GM18870 (cell line): ENCODE data around the gene GRB10.

ENCODE experiments used
- ATAC-seq: cut with Tn5 transposase; IDR thresholded peaks from one replicate; pipeline ENCODE4 v1.9.1; 2021; ENCODE audit warnings: moderate library complexity; ENCODE audit not compliant: unreplicated experiment

GRB10 gene

GRCh38 chr7:50721661-50722259, 60.9 kb downstream of the GRB10 start:
- no peak for ATAC-seq

DNA sequence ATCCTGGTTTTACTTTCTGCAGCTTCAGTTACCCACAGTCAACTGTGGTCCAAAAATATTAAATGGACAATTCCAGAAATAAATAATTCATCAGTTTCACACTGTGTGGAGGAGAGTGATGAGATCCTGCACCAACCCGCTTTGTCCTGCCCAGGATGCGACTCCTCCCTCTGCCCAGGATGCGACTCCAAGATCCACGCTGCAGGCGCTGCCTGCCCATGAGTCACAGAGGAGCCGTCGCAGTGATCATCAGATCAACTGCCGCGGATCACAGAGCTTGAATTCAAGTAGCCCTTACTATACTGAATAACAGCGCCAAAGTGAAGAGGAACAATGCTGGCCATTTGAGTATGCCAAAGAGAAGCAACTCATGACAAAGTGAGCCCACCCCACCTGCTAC, 61.5 kb downstream of the GRB10 start:
- no peak for ATAC-seq

DNA sequence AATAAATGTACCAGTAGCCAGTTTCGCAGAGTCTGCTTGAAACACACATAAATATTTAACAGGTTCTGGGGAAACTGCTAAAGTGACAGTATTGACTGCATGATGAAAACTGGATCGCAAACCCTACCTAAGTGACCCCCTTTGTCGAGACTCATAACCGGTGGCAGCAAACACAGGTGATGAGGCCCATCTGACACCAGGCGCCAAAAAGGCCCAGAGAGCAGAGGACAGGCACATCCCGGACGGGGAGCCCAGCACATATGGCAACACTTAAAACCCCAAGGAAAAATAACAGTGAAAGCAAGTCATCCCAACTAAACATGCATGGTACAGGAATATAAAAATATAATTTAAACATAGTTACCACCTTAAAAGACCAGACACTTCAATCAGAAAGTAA, 62.4 kb downstream of the GRB10 start:
- no peak for ATAC-seq

GRCh38 chr7:50718876-50719275, 63.8 kb downstream of the GRB10 start:
- no peak for ATAC-seq

- no peak for ATAC-seq
These were observed 64.4 kb downstream of the GRB10 start for GRCh38 chr7:50718311-50718710.

DNA sequence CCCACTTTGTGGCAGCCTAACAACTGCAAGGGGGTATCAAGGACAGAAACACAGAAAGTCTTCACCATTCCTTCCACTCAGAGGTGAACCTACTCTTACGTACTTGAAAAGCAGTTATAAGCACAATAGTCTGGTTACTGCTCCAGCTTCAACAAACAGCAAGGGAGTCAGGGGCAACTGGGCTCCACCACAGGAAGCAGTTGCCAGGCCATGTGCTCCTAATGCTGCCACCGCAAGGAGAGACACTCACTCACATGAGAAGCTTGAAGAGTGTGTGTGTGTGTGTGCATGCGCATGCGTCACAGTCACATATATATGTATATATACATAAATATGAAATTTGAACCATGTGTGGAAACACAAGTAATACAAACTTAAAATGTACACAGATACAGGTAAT, 65.5 kb downstream of the GRB10 start:
- no peak for ATAC-seq

DNA sequence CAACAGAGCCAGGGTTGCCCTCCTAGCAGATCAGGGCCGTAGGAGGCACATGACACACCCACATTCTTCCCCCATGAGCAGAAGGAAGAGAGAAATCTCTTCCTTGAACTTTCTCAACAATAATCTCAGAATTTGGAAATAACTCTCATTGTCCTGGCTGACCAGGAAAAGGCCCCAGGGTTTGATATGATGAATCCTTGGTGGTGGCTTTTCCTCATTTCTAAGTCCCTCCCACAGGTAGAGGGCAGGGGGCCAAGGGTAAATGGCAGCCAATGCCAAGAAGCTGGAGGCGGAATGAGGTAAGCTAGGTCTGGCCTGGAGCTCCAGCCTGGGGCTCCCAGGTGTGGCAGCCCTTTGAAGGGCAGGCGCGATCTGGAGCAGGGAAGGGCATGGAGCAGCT, 67.8 kb downstream of the GRB10 start:
- ATAC-seq: no peak

GRCh38 chr7:50713123-50713965, 69.4 kb downstream of the GRB10 start:
- ATAC-seq: no peak

DNA sequence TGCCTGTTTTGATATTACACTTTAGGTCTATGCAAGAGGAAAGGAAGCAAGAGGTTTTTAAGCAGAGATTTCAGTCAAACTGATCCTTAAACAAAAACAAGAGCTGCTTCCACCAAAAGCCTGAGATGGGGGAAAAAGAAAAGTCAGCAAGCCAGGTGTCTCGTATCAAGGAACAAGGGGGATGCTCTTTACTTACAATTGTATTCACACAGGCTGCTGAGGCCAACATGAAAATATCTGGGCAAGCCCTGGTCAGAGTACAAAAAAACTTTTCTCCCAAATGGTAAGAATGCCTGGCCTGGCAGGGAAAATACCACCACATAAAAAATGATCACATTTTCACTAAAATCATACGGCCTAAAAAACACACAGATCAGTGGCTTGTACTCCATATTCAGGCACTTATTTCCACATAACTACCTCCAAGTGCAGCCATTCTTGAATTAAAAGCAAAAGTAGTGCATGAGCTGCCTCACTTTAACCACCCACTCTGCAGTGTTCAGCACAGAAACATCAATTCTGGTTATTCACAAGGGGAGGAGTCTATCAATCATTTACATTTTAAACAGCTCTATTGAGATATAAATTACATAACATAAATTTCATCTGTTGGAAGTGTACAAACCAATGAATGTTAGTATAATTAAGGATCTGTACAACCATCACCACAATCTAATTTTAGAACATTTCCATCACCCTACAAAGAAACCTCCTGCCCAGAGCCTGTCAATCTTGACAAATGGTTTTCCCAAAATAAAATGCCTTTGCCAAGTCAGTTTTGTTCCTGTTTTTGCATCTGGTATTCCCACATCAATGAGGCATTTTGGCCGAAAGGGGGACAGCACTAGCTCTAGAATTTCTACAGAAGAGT, 70.2 kb downstream of the GRB10 start:
- ATAC-seq: no peak

- no peak for ATAC-seq
These were observed 71.2 kb downstream of the GRB10 start for GRCh38 chr7:50711271-50712175.

DNA sequence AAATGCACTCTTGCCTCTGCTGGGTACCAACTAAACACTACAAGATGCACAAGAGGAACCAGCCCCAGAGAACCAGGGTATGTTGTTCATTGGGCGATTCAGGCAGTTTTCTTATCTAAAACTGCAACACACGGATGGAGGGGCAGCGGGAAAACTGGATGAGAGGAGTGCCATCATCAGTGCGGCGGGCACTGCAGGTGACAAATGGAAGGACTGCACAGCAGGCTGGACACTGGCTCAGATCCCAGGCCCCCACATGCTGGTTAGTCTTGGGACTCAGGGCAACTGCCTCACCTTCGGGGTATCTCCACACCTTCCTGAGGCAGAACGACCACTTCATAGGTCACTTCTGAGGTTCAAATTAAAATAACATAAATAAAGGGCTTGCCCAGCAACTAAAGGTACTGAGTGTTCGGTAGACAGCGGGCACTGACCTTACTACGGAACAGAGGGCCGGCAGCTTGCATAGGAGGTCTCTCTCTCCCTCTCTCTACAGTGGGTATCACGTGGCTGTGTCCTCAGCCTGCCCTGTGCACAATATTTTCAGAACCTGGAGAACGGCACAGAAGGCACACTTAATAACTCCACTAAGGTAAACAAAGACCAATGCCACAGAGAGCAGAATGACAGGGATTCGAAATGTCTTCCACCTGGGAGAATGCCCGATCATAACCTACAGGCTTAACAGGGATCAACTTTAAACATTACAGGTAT, 72.1 kb downstream of the GRB10 start:
- no peak for ATAC-seq

DNA sequence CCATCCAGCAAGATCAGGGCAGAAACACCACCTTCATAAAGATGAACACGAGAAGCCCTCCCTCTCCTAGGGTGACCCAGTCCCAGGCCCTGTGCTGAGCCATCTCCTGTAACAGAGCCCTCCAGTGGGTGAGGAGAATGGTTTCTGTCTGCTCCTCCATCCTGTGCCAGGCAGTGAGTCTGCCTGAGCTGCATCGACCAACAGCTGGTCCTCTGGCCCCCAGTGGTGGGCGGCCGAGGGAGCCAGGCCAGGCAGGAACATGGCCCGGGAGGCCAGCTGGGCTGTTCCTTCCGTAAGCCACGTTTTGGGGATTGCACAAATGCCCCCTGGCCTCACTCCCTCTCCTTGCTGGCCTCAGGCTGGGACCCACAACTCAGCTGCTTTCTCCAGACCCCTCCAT, 73.5 kb downstream of the GRB10 start:
- no peak for ATAC-seq

DNA sequence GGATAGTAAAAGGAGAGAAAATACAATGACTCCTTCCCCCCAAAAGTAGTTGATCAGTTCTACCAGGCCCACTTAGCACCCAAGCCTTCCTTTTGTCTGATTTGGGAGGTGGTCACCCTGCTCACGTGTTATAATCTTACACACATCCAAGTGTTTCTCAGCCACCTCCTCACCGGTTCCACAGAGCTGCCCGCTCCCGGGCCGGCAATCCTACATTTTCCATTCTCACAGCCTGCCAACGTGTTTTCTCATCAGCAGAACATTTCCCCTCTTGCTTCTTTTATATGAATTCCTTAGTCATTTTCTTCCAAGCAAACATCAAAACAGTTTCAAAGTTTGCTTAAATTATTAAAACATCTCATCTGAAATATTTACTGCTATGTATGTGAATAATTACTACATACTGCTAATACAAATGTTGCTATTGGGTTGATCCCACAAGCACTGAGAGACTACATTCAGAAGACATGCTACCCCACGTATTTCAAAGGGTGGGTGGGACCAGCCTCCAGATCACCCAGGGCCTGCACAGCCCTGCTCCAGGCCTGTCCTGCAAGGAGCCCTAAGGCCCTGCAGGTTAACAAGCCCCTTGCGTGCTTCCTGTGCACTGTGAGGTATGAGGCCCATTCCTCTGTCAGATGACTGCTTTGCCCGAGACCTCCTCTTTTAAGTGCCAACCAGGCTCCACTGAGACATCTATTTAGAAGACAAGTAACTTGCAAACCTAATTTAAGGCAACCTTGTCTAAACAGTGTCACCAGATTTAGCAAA, 75.3 kb downstream of the GRB10 start:
- ATAC-seq: no peak

- no peak for ATAC-seq
These were observed 76.2 kb downstream of the GRB10 start for GRCh38 chr7:50706469-50706937.

GRCh38 chr7:50704844-50705243, 77.9 kb downstream of the GRB10 start:
- ATAC-seq: no peak

DNA sequence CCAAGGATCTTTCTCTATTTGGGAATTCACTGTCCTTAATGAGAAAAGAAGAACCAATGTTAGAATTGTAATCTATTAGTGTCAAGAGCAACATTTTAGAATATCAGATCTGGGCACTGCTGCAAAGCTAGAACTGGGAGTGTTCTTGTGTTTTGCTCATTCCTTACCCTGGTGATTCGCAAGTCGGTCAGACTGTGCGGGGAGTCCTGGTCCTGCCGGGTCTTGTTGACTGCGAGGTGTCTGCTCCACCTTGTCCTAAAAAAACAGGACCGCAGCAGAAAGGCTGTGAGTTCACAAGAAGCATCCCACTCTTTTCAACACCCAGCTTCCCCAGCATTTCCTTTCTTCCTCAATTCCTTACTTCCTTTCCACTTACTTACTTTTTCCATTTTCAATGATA, 79.0 kb downstream of the GRB10 start:
- no peak for ATAC-seq

DNA sequence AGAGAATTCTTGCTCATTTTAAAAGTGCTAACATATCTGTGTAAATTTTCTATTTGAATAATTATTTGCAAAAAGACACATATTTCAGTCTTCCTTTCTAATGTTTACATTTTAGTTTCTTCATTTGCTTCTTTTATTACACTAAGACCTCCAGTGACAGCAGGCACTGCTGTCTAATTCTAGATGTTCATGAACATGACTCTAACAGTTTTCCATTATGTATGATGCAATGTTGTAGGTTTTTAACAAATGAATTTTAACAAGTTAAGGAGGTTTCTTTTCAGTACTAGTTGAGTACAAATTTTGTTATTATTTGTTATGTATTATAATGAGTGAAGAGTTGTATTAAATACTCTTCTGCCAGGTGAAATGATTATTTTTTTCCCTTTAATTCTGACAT, 83.6 kb downstream of the GRB10 start:
- no peak for ATAC-seq

GRCh38 chr7:50697748-50698147, 84.9 kb downstream of the GRB10 start:
- no peak for ATAC-seq
